SJCRH30 (cell line): ENCODE data around the gene MGARP. TPM values are rescaled to one million over a fixed set of nuclear protein-coding genes. Genes with fewer than 3 reads are reported as not detected.

Experiments
- DNase-seq, 2 experiments: peaks; one replicate each; pipeline ENCODE4 v3.0.0-alpha.2; 2015 to 2020
- H3K27ac ChIP-seq: fragments of 250-450 bp; sonication (Bioruptor Pico); 2 replicates; pipeline ENCODE4 v1.5.1; 2020; ENCODE audit warnings: mild to moderate bottlenecking, moderate library complexity
- H3K27me3 ChIP-seq: fragments of 250-450 bp; sonication (Bioruptor Pico); 2 replicates; pipeline ENCODE4 v1.5.1; 2020; ENCODE audit warnings: mild to moderate bottlenecking, moderate library complexity
- H3K36me3 ChIP-seq: fragments of 250-450 bp; sonication (Bioruptor Pico); 2 replicates; pipeline ENCODE4 v1.5.1; 2020; ENCODE audit warnings: mild to moderate bottlenecking, moderate library complexity
- H3K4me1 ChIP-seq: fragments of 250-450 bp; sonication (Bioruptor Pico); 2 replicates; pipeline ENCODE4 v1.5.1; 2020; ENCODE audit warnings: mild to moderate bottlenecking, moderate library complexity
- H3K4me3 ChIP-seq: fragments of 250-450 bp; sonication (Bioruptor Pico); 2 replicates; pipeline ENCODE4 v1.5.1; 2020; ENCODE audit warnings: mild to moderate bottlenecking, moderate library complexity
- H3K9me3 ChIP-seq: fragments of 250-450 bp; sonication (Bioruptor Pico); replicated peaks from 2 replicates; pipeline ENCODE4 v1.5.1; 2020; ENCODE audit warnings: mild to moderate bottlenecking, moderate library complexity
- total RNA-seq: library from RNA; depleted of rRNA; stranded (reverse); fragments of >200 nt; shearing (Covaris generic); gene quantifications from 2 replicates; pipeline ENCODE4 v1.2.3, GENCODE V29; 2014

The MGARP gene
- total RNA-seq, 1 experiment from 2014 or later: 27.2 TPM

DNA sequence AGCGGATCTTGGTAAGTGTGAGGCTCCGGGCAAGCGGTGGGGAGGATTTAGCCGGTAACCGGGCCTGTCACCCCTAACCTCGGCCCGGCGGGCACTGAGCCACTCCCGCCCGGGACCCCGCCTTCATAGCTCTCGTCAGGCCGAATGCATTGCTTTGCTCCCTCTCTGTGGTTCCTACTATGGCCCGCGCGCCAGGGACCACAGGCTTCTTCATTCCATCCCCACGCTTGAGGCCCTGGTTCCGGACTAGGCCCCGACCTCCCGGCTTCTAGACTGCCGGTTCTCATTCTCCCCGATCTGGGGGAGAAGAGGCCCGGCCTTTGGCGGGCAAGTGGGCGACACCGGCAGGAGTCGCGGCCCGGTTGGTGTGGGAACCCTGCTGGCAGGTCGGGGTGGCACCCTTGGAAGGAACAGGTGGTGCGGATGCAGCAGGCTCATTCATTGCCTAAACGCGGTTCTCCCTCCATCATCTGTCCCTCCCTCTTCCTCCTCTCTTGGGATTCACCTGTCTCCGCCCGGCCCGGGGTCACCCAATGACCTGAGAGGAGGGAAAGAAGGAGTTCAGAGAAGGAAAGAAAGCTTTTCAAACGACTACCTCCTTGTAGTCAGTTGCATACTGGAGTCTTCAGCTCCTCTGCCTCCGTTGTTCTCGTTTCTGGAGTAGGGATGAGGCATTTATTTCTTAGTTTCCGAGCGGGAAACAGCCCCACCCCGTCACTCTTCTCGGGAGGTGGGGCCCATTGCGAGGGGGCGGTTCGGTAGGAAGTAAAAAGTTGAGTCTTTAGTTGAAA lies 22.0 kb upstream of the MGARP start, which contains the start of gene NDUFC1:
TSS of gene NDUFC1 (minus strand) at position 657 of the 791 bp plus-strand sequence. CDS start 6,679 bp downstream, outside the sequence.
- peaks cover 6% of the 10 kb centered on the region for H3K4me1 ChIP-seq
- H3K4me3 ChIP-seq: peak within 1 kb of the TSS; percentile 90
- H3K27ac ChIP-seq: peak within 1 kb of the TSS; percentile 92
- DNase-seq: peak; percentile 63 to 69
- 0 out of 2 replicates have a peak, but pooled peaks cover 3% of the 10 kb centered on the region for H3K9me3 ChIP-seq
- H3K36me3 ChIP-seq: peaks cover 31% of the 10 kb centered on the region
- H3K27me3 ChIP-seq: no peaks in the 10 kb centered on the region

- Histone ChIP-seq H3K4me3 (peak within 1 kb of the TSS; percentile 90), H3K4me1 (peaks cover 10% of the 10 kb centered on the region), H3K27ac (peak within 1 kb of the TSS; percentile 92), H3K36me3 (peaks cover 25% of the 10 kb centered on the region), H3K27me3 (no peaks in the 10 kb centered on the region), H3K9me3 (0 out of 2 replicates have a peak, but pooled peaks cover 3% of the 10 kb centered on the region)
- DNase-seq: peak; percentile 97
Measured at GRCh38 chr4:139301113-139301820, 21.2 kb upstream of the MGARP start, which contains the start of gene NAA15. NAA15 (plus strand) TSS chr4:139301505; CDS start chr4:139301778, 273 bp downstream.

DNA sequence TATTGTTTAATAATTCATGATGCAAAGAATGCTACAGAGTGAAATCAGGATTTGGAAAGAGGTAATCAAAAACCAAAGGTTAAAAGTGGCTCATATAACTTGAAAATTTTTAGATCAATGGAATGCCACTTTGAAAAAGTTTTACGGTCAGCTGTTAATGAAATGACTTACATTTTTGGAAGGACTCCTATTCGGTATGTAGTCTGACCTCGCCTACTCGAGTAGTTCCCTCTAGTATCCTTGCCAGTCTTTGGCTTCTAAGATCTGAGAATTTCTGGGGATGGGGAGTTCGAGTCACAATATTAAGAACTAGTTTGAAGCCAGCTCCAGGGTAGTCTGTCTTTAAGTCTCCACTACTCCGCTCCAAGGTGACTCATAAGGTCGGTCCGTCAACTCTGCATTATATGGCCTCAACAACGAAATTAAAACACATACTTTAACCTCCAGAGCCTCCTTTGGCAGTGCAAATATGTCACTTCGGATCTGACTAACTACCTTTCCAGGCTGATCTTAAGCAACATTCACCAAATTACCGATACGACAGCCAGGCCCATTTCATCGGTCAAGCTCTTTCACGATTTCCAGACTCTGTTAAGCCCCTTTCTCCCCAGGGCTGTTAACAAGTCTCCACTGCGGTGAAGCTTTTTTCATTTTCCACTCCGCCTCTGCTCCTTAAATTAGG lies 20.5 kb upstream of the MGARP start:
- Histone ChIP-seq H3K27ac (peak overlapping the region; percentile 92), H3K9me3 (0 out of 2 replicates have a peak, but pooled peaks cover 3% of the 10 kb centered on the region), H3K36me3 (peaks cover 21% of the 10 kb centered on the region), H3K4me1 (peaks cover 14% of the 10 kb centered on the region), H3K4me3 (peak overlapping the region; percentile 90), H3K27me3 (no peaks in the 10 kb centered on the region)
- DNase-seq: no peak

DNA sequence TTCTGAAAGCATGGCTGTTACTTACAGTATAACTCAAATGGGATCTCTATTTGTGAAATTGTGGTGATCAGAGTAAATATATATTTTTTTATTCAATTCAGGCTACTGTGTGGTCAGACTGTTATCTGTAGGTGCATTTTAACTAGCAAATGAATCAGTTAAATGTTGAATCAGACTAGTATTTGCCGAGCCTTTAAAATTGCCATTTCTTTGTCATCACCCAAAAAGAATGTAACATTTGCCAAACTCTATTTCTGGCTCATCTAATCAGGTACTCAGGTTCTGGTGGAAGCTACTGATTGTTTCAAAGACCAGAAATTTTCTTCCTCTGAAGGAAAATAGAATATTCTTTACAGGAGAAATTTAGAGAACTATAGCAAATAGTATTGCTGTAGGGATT lies 19.5 kb upstream of the MGARP start:
- H3K27ac ChIP-seq: peak overlapping the region; percentile 92; the same call in 1 of the 2 replicates
- H3K36me3 ChIP-seq: peaks cover 12% of the 10 kb centered on the region
- H3K4me3 ChIP-seq: peak overlapping the region; percentile 90
- H3K27me3 ChIP-seq: no peaks in the 10 kb centered on the region
- peaks cover 17% of the 10 kb centered on the region for H3K4me1 ChIP-seq
- H3K9me3 ChIP-seq: no peaks in the 10 kb centered on the region
- DNase-seq: no peak

GRCh38 chr4:139297001-139297410 lies 17.0 kb upstream of the MGARP start:
- DNase-seq: no peak
- Histone ChIP-seq H3K9me3 (no peaks in the 10 kb centered on the region), H3K4me1 (peaks cover 17% of the 10 kb centered on the region), H3K36me3 (peaks cover 5% of the 10 kb centered on the region; the same call in 1 of the 2 replicates), H3K27me3 (no peaks in the 10 kb centered on the region), H3K4me3 (no peak overlapping the region), H3K27ac (no peak overlapping the region)

- no peak for DNase-seq
- peak overlapping the region; percentile 83 for H3K4me3 ChIP-seq
- no peaks in the 10 kb centered on the region for H3K9me3 ChIP-seq
- H3K27ac ChIP-seq: peak overlapping the region; percentile 77; the same call in 1 of the 2 replicates
- no peaks in the 10 kb centered on the region for H3K27me3 ChIP-seq
- peaks cover 5% of the 10 kb centered on the region; the same call in 1 of the 2 replicates for H3K36me3 ChIP-seq
- peaks cover 17% of the 10 kb centered on the region for H3K4me1 ChIP-seq
Measured at GRCh38 chr4:139295942-139296299, 15.9 kb upstream of the MGARP start.

DNA sequence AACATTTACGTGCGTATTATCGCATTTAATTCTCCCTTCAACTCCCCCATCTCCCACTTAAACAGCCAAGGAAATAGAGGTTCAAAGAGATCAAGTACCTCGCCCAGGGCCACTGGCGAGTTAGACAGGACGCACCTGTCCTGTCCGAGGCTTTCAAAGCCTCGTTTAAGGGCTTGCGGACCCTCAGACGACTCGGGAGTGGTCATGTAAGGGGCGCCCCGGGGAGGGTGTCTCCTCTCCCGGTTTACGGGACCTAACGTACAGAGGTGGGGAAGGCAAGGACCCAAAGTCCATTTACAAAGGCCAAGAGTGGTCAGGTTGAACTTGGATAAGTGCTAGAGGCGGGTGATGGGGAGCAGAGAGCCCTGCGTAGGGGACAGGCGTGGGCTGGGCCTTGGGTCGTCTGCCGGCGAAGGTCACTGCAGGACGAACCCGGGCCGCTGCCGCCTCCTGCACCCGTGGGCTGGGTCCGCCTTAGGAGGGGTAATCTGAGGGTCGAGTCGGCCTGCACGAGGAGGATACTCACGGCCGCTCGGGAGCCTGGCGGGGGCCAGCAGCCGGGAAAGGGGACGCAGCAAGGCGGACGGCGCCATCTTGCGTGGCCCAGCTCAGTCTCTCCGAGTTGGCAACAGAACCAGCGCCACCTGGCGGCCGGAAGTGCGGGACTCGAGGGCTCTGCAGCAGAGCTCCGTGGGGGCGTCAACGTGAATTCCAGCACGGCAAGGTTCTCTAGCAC lies 15.3 kb upstream of the MGARP start:
- H3K36me3 ChIP-seq: peaks cover 5% of the 10 kb centered on the region; the same call in 1 of the 2 replicates
- H3K27me3 ChIP-seq: no peaks in the 10 kb centered on the region
- peak overlapping the region; percentile 77 for H3K27ac ChIP-seq
- peak; percentile 93 for DNase-seq
- H3K9me3 ChIP-seq: no peaks in the 10 kb centered on the region
- H3K4me3 ChIP-seq: peak overlapping the region; percentile 83
- H3K4me1 ChIP-seq: peaks cover 17% of the 10 kb centered on the region

- Histone ChIP-seq H3K27ac (no peak overlapping the region), H3K4me1 (peaks cover 8% of the 10 kb centered on the region), H3K4me3 (no peak overlapping the region), H3K9me3 (no peaks in the 10 kb centered on the region), H3K36me3 (0 out of 2 replicates have a peak, but pooled peaks cover 5% of the 10 kb centered on the region), H3K27me3 (no peaks in the 10 kb centered on the region)
- no peak for DNase-seq
Measured at GRCh38 chr4:139286186-139286698, 6.2 kb upstream of the MGARP start.

DNA sequence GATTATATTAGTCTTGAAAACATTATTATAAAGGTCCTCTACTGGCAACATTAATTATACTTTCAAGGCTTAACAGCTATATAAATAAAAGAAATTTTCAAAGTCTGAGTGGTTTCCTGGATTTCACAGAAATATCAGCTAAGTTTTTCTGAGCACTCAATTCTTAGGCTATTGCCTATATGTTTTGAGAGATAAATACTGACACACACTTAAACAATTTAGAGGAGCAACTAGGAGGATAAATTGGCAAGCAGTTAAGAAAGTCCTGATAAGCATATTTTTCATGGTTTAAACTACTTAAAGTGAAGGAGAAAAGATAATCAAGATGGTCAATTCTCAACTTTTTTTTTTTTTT lies 2.7 kb upstream of the MGARP start:
- no peak overlapping the region for H3K4me3 ChIP-seq
- H3K27me3 ChIP-seq: no peaks in the 10 kb centered on the region
- no peaks in the 10 kb centered on the region for H3K36me3 ChIP-seq
- no peak overlapping the region for H3K27ac ChIP-seq
- H3K4me1 ChIP-seq: peaks cover 10% of the 10 kb centered on the region
- DNase-seq: no peak
- no peaks in the 10 kb centered on the region for H3K9me3 ChIP-seq

DNA sequence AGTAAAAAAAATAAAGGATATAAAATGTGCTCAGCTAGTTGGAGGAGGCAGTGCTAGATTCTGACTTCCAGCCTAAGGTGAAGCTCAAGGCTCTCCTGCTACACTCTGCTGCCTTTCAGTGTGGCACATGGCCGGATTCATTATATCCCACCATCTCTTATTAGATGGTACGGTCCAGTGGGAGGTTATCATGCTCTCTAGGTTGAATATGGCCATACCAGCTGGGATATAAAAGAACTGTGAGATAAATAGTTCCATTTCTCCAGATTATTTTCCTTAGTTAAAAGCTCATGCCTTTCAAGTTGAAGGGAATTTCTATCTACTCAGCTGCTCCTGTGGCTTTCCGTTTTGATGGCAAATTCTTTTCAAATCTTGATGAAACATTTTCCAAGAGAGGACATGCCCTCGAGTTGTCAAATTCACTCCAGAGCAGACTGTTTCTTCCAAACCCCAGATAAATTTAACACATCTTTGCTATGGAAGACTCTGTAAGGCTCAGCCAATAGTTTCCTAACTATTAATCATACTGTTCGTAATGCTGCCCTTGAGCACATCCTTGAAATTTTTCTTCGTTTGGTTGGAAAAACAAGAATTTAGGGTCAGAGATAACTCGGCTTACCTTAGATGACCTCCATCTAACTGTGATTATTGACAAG lies 2.2 kb upstream of the MGARP start:
- Histone ChIP-seq H3K27me3 (no peaks in the 10 kb centered on the region), H3K36me3 (no peaks in the 10 kb centered on the region), H3K4me1 (peaks cover 10% of the 10 kb centered on the region), H3K4me3 (no peak overlapping the region), H3K9me3 (no peaks in the 10 kb centered on the region), H3K27ac (no peak overlapping the region)
- peak in 1 of 2 experiments; percentile 16 for DNase-seq

DNA sequence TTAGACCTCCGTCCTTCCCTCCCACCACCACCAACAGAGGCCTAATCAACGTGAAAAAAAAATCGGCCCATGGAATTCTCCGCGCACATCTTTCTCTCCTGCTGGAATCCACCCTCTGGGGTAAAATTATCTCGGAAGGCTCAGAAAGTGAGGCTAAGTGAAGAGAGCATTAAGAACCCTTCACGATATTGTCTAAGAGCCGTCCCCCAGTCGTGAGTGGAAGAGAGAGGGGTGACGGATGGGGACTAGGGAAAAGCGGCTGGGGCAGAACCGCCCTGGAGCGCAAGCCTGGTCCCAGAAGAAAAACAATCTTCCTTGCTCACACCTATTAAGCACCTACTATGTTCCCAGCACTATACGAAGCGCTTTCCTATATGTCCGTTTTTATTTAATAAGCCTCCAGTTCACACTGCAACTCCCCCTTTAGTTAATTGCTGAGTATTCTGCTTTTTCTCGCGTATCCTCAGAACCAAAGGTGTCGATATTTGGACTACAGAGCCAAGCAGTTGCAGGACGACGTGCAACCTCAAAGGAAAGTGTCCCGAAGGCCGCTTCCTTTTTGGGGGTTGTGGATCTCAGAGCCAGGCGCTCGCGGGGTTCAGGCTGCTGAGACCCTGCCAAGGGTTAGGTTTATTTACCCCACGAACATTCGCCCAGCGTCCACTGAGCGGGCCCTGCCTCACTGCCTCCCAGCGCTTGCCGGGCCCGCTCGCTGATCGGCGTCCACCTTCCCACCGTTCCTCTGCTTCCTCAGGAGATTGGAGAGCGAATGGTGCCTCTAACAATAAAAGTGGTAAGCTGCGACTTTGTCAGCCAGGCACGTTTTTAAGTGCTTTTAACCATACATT lies 889 bp downstream of the MGARP start:
- peaks cover 10% of the 10 kb centered on the region for H3K4me1 ChIP-seq
- no peaks in the 10 kb centered on the region for H3K9me3 ChIP-seq
- H3K36me3 ChIP-seq: no peaks in the 10 kb centered on the region
- peak overlapping the region; percentile 63 for H3K4me3 ChIP-seq
- peak; percentile 7 to 19 for DNase-seq
- H3K27ac ChIP-seq: peak overlapping the region; percentile 19; the same call in 1 of the 2 replicates
- H3K27me3 ChIP-seq: no peaks in the 10 kb centered on the region

DNA sequence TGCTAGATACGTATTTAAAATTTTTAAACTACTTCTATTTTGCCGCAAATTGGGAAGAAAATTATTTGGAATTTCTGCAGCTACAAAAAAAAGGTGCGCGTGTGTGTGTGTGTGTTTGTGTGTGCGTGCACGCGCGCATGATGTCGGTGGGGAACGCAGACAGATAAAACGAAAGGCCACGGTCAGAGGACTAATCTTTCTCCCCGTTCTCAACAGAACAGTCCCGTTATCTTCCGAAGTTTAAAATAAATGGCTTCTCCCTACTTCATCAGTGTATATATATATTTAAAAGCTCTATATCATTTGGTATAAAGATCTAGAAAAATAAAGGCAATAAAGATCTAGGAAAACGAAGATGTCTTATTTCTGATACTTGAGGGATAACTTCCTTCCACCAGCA lies 1.5 kb downstream of the MGARP start:
- H3K36me3 ChIP-seq: 0 out of 2 replicates have a peak, but pooled peaks cover 4% of the 10 kb centered on the region
- H3K9me3 ChIP-seq: no peaks in the 10 kb centered on the region
- no peak overlapping the region for H3K27ac ChIP-seq
- H3K4me3 ChIP-seq: no peak overlapping the region
- DNase-seq: no peak
- H3K27me3 ChIP-seq: no peaks in the 10 kb centered on the region
- peaks cover 10% of the 10 kb centered on the region for H3K4me1 ChIP-seq

DNA sequence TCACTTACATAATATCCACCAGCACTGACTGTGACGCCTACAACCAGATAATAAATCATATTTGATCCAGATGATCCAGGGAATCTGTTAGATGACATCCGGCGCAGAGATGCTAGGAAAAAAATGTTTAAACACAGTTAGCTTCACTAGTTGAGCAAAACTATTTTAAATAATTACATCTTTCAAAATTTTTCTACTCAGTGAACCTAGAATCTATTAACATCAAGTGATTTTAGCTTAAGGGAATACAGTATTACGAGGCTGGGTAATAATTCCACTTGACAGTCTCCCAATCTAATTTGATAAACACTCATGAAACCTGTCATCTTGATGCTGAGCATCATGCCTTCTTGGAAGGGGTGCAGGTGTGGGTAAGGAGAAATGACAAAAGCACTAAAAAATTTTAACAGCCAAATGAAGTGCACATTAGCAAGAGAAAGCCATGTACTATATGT lies 4.7 kb downstream of the MGARP start:
- Histone ChIP-seq H3K27ac (no peak overlapping the region), H3K9me3 (no peaks in the 10 kb centered on the region), H3K27me3 (no peaks in the 10 kb centered on the region)

More for the DNA sequence above, 4.7 kb downstream of the MGARP start:
- H3K4me1 ChIP-seq: no peaks in the 10 kb centered on the region
- 0 out of 2 replicates have a peak, but pooled peaks cover 4% of the 10 kb centered on the region for H3K36me3 ChIP-seq
- no peak overlapping the region for H3K4me3 ChIP-seq
- DNase-seq: no peak
